ENCODE results near the gene RIC1.
"Not testable (repeated sequence)": the region's sequence is repeated elsewhere in the genome, so short reads cannot be mapped to it uniquely, and the experiment has no call there.

The RIC1 gene

DNA sequence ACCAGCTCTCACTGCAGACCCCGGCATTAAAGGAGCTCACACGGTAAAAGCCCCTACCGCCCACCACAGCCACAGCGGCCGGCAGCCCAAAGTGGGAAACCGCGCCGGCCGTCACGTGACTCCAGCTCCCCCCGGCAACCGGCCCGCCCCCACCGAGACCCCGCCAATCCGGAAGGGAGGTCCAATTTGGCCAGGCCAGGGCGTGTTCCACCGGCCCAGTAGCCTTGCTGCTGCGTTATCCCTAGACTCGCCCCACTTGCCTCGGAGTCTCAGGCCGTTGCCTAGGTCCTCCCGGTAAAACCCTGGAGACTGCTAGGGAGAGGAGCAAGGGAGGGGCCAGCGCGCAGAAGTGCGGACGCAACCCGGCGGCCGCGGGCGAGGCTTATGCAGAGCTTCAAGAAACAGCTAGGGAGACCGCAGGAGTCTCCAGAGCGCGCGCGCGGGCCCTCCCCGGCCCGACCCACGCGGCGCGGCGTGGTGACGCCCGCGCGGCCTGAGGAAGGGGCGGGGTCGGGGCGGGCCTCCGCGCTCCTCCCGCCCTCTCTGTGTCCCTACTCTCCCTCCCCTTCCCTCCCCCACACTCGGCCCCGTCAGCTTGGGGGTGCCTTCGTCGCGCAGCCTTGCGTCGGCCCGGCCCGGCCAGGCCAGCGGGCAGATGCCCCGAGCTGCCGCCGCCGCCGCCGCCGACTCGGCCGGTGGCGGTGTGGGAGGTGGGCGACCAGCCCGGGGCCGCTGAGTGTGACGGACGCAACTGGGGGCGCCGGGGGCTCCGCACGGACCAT is at the start of gene RIC1:
Gene RIC1, plus strand, starts transcription at position 578 of the 782 bp plus-strand sequence. Its CDS starts 203 bp downstream, at position 781.
- DNase-seq (ENCODE audit: low spot score) = peak; percentile 97

DNA sequence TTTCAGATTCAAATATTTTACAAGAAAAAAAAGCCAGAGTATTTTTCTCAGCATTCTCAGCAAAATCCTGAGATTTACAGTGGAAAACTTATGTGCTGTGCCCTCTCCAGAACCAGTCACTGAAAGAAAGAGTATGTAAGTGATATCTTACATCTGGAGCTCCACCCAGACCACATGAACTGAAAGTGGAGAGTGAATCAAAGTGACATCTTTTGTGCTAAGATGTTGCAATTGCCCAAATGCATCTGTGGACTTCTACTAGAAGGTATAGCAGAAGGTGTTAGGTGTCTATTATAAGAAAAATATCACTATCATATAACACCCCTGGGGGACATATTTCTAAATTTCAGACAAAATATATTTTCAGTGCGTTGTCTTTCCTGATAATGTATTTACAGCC is 49.0 kb upstream of the RIC1 start:
- DNase-seq (ENCODE audit: low spot score) = no peak

GRCh38 chr9:5580650-5581049 is 48.3 kb upstream of the RIC1 start:
- DNase-seq (ENCODE audit: low spot score) = no peak

GRCh38 chr9:5581706-5582105 is 47.2 kb upstream of the RIC1 start:
- not testable (repeated sequence) for DNase-seq (ENCODE audit: low spot score)

DNA sequence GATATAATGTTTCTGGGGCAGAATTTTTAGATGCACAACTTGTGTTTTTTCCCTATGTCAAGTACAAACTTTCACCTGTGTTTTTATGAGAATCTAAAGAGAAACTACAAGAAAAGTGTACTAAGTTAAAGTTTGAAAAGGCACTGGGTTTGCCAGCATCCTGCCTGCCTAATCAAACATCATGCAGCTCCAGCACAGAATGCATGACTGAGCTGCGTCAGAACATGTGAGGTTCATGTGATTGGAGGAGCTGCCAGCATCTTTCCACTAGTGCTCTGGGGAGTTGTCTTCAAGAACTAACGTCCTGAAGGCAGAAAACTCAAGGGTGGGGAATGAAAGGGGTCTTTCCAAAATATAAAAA is 46.1 kb upstream of the RIC1 start:
- peak; percentile 45 for DNase-seq (ENCODE audit: low spot score)

DNA sequence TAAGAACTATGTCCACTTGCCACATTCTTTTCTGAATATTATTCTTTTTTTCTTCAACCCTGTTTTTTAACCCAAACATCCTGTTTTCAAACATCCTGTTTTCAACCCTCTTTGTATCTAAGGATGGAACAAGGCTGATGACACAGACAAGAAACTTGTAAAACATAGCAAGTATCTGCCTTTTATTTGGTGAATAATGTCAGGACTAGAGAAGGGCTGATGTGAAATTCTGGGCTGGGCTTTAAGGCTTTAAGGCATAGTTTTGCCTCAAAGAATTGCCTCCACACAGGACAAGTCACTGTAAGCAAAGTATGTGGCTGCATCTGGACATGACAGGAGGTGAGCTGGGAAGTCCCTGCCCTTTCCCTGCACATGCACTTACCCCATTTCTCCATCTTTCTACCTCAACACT is 42.5 kb upstream of the RIC1 start:
- peak; percentile 50 for DNase-seq (ENCODE audit: low spot score)

DNA sequence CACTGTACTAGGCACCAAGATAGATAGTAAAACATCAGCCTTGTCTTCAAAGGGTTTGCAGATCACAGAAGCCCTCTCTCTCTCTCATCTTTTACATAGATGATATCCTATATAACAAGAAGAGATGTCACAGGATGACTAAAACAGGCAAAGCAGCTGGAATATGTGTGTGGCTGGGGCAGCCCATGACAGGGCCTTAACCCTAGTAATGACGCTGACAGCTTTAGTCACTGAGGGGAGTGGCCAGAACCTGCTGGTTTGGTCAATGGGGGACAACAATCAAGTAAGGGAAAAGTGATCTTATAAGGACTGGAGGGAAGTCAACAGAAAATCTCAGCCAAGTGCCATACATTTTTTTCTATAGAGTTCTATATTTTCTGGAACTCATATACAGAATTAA is 41.9 kb upstream of the RIC1 start:
- DNase-seq (ENCODE audit: low spot score) = peak; percentile 57

DNA sequence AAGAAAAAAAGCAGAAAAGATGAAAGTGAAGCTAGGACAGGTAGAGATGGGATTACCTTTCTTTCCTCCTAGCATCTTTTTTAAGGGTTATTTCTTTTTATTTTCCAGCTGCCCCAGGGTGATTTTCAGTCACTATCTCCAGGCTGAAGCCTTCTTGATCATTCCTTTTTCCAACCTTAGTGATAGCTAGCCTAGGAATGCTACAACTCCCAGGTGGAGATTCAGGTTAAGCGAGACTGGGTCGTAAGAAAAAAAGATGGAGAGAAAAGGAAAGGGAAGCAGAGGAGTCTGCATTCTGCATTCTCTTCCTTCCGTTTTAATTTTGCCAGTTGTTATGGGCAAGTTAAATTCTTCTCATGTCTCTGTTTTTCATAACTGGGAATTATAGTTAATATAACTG is 36.7 kb upstream of the RIC1 start:
- no peak for DNase-seq (ENCODE audit: low spot score)

DNA sequence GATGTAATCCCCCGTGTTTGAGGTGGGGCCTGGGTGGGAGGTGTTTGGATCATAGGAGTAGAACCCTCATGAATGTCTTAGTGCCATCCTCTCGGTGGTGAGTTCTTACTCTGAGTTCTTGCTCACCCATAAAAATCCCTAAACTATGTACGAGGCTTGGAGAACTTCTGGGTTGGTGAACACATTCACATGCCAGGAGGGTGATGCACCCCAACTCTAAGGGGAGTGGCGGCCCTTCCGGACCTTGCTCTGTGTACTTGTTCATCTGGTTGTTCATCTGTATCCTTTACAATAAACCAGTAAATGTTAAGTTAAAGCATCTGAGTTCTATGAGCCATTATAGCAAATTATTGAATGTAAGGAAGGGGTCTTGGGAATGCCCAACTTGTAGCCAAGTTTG is 36.0 kb upstream of the RIC1 start:
- no peak for DNase-seq (ENCODE audit: low spot score)

DNA sequence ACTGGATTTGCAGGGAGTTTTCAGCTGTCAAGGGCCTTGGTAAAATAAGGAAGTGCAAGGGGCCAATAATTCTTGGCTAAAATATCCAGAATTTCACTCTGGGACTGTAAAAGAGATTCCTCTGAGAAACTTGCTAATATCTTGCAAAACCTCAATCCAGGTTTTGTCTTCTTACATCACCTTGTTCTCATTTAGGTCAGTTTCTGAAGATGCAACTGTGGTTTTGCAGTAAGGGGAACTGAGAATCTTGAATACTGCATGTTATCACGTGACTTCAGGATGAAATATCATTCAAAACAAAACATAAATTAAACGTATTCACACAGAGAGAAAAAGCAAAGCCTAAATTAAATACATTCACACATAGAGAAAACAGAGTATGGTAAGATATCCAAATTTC is 35.0 kb upstream of the RIC1 start:
- DNase-seq (ENCODE audit: low spot score) = no peak

DNA sequence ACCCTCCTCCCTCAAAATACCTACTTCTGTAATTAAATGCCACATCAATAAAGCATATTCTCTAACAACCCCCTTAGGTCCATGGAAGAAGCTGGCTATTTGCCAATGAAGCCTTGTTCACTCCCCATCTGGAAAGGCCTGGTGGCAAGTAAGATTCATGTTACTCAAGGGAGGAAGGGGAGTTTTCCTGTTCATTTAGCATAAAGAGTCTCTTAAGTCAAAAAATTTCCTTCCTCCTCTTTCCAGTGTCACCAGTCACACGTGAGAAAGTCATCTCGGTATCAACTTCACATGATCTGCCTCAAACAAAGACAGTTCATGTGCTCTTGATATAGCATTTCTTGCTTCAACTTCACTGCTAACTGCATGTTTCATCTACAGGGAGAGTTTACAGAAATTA is 32.7 kb upstream of the RIC1 start:
- no peak for DNase-seq (ENCODE audit: low spot score)

GRCh38 chr9:5608298-5609225 is 20.3 kb upstream of the RIC1 start:
- DNase-seq (ENCODE audit: low spot score) = no peak

DNA sequence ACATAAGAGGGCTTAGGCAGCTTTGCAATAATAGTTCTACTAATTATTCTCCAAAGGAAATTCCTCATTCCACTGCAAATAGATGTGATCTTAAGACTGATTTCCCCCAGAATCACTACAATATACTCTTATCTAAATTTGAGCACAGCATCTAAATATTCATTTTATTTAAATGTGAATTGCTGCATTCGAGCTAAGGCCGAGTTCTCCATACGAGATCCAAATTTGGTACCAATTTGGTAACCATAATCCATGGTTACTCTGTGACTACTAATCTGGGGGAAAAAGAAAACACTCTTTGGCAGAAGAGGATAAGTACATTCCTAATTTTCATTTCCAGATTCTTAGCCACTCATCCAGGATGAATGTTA is 19.7 kb upstream of the RIC1 start:
- DNase-seq (ENCODE audit: low spot score) = no peak

DNA sequence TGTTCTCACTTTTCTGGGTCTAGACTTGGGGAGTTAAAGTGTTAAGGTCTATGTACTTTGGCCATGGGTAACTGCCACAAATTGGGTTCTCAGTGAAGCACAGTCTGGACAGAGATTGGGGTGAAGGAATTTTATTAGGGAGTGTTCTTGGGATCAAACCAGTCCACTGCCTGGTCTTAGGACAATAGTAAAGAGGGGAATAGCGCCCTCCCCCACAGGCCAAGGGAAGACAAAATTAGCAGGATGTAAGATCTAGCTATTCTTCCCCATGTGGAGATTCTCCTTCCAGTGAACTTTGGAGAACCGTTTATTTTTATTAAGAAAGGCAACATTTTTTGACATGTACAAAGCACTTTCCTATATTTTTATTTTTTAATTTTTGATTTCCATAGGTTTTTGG is 18.4 kb upstream of the RIC1 start:
- DNase-seq (ENCODE audit: low spot score) = no peak

DNA sequence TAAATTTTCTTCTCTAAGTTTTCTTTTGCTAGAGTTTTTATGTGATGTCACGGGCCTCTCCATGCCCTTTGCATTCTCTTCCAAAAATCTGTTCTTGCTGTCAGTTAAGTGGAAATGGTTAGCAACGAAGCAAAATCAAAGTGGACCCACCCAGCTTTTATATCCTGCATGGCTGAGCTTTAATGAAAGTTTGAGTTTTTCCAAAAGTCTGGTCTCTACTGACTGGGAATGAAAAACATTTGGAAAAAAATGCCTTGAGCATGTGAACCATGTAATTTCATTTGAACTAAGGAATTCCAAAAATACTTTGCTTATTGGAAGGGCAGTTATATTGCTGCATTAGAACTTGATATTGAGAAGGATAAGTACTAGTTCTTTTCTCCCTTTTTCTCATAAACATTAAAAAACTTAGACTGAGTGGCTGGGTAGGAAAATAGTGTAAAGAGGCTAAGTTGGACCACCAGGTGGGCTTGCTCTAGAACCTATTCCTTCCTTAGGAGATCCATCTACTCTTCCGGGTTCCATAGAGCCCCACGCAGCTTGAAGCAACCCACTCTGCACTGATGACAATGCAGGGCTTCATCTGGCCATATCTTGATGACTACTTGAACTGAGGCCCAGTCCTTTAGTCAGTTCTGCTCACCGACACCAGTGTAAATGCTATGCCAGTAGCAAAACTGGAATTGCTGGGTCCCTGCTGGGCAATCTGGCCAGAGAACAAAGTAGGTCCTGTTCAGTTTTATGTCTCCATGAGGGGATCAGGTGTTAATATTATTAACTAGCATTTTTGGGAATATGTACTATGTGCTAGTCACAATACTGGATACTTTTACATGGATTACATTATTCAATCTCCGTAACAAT is 17.4 kb upstream of the RIC1 start:
- DNase-seq (ENCODE audit: low spot score) = peak; percentile 5

- DNase-seq (ENCODE audit: low spot score) = no peak
These were observed 16.7 kb upstream of the RIC1 start for GRCh38 chr9:5612185-5612530.

GRCh38 chr9:5614192-5614591 is 14.7 kb upstream of the RIC1 start:
- DNase-seq (ENCODE audit: low spot score) = no peak

DNA sequence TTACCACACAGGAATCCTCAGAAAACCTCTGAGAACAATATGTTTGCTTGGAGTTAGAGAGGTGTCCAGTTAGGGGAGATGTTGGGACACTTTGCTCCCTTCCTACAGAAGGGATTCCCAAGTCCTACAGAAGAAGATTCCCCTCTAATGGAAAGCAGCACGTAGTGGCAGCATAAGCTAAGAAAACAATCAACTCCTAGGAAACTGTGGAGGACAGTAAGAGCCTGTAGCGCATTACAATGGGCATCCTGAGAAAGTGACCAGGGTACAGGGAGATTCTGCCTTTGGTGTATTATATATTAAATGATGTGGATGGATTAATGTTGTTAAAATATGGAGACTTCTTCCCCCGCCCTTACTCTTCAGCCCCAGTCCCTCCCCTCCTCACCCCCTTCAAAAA is 13.9 kb upstream of the RIC1 start:
- no peak for DNase-seq (ENCODE audit: low spot score)

DNA sequence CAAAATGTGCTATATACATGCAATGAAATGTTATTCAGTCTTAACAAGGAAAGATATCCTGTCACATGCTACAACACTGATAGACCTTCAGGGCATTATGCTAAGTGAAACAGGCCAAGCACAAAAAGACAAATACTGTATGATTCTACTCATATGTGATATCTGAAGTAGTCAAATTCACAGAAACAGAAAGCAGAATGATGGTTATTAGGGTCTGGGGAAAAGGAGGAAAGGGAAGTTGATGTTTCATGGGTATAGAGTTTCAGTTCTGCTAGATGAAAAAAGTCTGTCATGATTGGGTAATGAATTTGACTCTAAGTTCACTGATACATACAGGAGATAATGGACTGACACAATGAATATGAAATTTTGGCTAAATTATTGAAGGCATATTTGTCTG is 11.2 kb upstream of the RIC1 start:
- no peak for DNase-seq (ENCODE audit: low spot score)

GRCh38 chr9:5620494-5620893 is 8.4 kb upstream of the RIC1 start:
- DNase-seq (ENCODE audit: low spot score) = no peak

GRCh38 chr9:5621327-5621726 is 7.6 kb upstream of the RIC1 start:
- no peak for DNase-seq (ENCODE audit: low spot score)

DNA sequence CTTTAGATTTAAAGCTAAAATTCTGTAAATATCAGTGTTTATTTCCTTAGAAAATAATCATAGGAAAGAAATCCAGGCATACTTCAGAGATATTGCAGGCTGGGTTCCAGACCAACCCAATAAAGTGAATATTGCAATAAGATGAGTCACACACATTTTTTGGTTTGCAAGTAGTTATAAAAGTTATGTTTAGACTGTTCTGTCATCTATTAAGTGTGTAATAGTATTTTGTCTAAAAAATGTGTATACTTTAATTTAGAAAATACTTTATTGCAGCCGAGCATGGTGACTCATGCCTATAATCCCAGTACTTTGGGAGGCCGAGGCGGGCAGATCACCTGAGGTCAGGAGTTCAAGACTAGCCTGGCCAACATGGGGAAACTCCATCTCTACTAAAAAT is 6.9 kb upstream of the RIC1 start:
- peak; percentile 67 for DNase-seq (ENCODE audit: low spot score)

DNA sequence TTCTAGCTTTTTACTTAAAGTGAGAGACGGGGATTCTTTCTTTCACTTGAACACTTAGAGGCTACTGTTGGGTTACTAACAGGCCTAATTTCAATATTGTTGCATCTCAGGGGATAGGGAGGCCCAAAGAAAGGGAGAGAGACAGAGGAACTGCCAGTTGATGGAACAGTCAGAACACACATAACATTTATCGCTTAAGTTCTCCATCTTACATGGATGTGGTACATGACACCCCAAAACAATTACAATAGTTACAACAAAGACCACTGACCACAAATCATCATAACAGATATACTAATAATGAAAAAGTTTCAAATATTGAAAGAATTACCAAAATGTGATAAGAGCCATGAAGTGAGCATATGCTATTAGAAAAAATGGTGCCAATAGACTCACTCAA is 4.3 kb upstream of the RIC1 start:
- DNase-seq (ENCODE audit: low spot score) = no peak
